SU-DHL-6 (cell line): Measurements from ENCODE around the gene TSPAN18.

Source experiments
- EZH2phosphoT487 ChIP-seq: fragments of 200-600 bp; sonication (generic), shearing (Covaris generic); conservative IDR thresholded peaks from 2 replicates; pipeline ENCODE4 v1.6.1; 2018; ENCODE audit warnings: mild to moderate bottlenecking, antibody characterized with exemption, low read length, moderate library complexity, mixed read lengths
- TF ChIP-seq, protein P1 (sequence below): fragments of 200-600 bp; sonication (generic); IDR thresholded peaks from one replicate; pipeline ENCODE4 v1.5.1; 2017; ENCODE audit warnings: antibody characterized with exemption, mild to moderate bottlenecking, low read length, moderate library complexity; ENCODE audit not compliant: insufficient read depth, poor library complexity, severe bottlenecking

DNA sequence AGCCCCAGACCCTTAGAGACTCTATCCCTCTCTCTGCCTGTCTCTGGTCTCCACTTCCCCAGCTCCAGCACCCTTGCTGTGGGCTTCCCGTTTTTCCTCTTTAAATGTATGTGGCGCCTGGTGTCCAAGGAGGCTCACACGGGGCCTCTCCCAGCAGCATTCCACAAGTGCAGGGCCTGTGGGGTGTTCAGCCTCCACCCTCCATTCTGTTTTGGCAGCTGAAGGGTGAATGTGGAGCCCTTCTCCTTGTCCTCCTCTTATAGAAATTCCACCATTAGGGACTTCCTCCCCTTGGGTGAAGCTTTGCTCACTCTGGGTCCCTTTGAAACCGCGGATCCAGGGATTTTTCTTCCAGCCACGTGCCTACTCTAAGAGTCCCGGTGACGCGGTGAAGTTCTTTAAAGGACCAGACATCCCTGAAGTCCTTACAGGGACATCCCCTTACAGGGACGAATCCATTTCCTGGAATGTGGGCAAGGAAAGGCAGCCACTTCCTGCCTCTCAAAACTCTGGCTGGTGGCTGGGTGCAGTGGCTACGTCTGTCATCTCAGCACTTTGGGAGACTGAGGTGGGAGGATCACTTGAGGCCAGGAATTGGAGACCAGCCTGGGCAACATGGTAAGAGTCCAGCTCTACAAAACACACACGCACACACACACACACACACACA is 1.6 kb upstream of the TSPAN18 start:
- TF ChIP-seq, protein P1, sequence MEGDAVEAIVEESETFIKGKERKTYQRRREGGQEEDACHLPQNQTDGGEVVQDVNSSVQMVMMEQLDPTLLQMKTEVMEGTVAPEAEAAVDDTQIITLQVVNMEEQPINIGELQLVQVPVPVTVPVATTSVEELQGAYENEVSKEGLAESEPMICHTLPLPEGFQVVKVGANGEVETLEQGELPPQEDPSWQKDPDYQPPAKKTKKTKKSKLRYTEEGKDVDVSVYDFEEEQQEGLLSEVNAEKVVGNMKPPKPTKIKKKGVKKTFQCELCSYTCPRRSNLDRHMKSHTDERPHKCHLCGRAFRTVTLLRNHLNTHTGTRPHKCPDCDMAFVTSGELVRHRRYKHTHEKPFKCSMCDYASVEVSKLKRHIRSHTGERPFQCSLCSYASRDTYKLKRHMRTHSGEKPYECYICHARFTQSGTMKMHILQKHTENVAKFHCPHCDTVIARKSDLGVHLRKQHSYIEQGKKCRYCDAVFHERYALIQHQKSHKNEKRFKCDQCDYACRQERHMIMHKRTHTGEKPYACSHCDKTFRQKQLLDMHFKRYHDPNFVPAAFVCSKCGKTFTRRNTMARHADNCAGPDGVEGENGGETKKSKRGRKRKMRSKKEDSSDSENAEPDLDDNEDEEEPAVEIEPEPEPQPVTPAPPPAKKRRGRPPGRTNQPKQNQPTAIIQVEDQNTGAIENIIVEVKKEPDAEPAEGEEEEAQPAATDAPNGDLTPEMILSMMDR: no peak
- TF ChIP-seq EZH2phosphoT487: no peak
